Measurements from ENCODE around the gene BUD31. TPM values are rescaled to one million over a fixed set of nuclear protein-coding genes. Genes with fewer than 3 reads are reported as not detected.
A peak's percentile ranks its signal among the peaks of the same experiment; 100 is the strongest.
"Not testable (repeated sequence)": the region's sequence is repeated elsewhere in the genome, so short reads cannot be mapped to it uniquely, and the experiment has no call there.

BUD31 gene
- total RNA-seq, 4 donors from 2014 or later = 52.9 to 68.3 (median 64.8) TPM

DNA sequence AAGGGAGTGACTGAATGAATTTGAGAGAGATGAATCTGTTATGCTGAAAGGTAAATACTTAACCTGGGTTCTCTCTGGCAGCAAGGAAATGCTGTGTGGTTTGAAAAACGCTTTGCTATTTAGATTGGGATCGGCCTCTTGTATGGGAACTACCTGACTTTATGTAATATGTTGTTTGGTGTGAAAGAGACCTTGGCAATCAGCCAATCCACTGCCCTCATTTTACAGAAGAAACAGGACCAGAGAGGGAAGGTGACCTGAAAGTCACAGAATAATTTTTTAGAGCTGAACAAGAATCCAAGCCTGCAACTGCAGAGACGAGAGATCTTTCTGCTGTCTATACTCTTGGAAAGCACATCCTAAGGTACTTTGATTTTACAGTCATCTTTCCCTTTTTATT lies 1.0 kb downstream of the BUD31 start:
- ATAC-seq (ENCODE audit: low FRiP score) (no peak), DNase-seq (ENCODE audit: low spot score) (no peak)
- TF ChIP-seq, protein P1, sequence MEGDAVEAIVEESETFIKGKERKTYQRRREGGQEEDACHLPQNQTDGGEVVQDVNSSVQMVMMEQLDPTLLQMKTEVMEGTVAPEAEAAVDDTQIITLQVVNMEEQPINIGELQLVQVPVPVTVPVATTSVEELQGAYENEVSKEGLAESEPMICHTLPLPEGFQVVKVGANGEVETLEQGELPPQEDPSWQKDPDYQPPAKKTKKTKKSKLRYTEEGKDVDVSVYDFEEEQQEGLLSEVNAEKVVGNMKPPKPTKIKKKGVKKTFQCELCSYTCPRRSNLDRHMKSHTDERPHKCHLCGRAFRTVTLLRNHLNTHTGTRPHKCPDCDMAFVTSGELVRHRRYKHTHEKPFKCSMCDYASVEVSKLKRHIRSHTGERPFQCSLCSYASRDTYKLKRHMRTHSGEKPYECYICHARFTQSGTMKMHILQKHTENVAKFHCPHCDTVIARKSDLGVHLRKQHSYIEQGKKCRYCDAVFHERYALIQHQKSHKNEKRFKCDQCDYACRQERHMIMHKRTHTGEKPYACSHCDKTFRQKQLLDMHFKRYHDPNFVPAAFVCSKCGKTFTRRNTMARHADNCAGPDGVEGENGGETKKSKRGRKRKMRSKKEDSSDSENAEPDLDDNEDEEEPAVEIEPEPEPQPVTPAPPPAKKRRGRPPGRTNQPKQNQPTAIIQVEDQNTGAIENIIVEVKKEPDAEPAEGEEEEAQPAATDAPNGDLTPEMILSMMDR (IDR thresholded peaks at IDR 0.05) = no peak

DNA sequence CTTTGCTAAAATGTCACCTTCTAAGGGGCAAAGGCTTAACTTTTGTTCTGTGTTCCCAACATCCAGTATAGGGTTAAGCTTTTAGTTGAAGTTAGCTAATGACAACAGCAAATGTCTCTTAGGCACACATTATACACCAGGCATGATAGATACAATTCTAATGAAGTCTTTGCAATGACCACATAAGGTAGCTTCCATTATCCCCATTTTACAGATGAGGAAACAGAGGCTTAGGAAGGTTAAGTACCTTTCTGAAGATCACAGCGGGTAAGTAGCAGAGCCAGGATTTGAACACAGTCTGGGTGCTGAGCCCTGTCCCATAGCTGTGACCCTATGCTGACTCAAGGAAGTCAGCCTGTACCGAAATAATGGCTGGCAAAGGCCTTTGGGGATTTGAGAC lies 1.9 kb downstream of the BUD31 start:
- no peak for DNase-seq (ENCODE audit: low spot score)
- ATAC-seq (ENCODE audit: low FRiP score) = no peak
- TF ChIP-seq, protein P1 (IDR thresholded peaks at IDR 0.05) = no peak

DNA sequence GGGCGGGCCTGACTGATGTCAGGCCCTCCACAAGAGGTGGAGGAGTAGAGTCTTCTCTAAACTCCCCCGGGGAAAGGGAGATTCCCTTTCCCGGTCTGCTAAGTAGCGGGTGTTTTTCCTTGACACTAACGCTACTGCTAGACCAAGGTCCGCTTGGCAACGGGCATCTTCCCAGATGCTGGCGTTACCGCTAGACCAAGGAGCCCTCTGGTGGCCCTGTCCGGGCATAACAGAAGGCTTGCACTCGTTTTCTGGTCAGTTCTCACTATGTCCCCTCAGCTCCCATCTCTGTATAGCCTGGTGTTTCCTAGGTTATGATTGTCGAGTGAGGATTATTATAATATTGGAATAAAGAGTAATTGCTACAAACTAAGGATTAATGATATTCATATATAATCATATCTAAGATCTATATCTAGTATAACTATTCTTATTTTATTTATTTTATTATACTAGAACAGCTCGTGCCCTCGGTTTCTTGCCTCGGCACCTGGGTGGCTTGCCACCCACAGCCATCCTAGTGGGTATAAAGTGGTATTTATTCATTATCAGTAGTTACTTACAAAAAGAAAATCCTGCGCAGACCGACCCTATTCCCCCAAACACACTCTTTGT lies 6.9 kb downstream of the BUD31 start:
- peak; percentile 40 for DNase-seq (ENCODE audit: low spot score)
- ATAC-seq (ENCODE audit: low FRiP score) = not testable (repeated sequence)

DNA sequence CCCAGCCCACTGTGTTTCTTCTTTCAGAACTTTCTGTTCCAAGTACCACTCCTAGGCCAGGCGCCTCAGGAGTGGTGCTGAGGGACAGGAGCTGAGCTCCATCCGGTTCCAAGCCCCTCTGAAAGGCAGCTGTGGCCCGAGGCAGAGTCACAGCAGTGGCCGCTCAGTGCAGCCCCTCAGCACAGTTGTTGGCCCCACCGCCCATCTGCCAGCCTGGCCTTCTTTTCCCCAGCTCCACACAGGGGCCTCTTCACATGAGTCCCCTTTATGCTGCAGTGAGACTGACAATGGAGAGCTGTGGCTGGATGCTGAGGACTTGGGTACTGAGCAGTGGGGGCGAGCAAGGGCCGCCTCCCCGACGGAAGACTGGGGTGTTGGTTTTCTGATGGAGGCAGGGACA lies 9.5 kb downstream of the BUD31 start:
- no peak for DNase-seq (ENCODE audit: low spot score)
- no peak for ATAC-seq (ENCODE audit: low FRiP score)
- TF ChIP-seq, protein P1 (IDR thresholded peaks at IDR 0.05) = no peak

DNA sequence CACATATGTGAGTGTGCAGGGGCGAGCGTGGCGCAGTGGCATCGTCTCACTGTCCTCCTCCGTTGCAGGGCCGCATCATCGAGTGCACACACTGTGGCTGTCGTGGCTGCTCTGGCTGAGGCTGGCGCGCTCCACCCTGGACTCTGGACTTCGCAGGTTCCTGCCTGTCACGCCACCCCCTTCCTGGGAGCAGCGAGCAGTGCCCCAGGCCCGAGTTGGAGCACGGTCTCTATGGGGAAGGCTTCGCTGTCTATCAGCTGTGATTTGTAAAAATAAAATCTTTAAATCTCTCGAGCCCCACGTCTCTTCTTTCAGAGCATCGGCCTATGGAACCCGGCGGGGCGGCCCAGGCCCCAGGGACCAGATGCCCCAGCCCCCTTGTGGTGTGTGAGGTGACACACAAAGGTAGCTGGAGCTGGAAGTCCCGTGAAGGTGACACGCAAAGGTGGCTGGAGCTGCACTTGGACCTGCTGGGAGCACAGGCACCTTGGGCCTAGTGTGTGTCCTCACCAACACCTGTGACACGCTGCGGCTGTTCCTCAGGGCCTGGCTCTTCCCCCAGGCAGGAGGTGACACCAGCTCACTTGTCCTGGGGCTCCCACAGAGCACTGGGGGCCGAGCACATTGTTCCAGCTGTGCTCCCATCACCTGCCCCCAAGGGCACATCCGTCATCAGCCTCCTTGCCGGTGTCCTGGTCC lies 10.7 kb downstream of the BUD31 start:
- ATAC-seq (ENCODE audit: low FRiP score) = no peak
- TF ChIP-seq, protein P1 (IDR thresholded peaks at IDR 0.05) = no peak
- no peak for DNase-seq (ENCODE audit: low spot score)

DNA sequence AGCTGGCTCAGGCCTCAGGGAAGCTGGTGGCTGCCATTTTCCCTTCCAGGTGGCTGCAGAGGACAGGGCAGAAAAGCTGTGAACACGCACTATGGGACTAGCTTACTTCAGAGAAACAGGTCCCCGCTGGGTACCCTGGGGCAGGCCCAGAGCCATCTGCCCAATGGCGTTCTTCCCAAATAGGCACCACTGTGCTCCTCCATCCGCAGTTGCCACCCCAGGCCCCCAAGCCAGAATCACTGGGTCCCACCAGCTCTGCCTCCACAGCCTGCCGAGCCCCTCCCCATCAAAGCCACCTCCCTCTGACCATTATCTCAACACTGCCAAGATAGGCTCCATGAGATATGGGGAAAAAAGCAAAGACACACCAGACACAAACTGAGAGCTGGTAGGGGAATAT lies 11.4 kb downstream of the BUD31 start:
- TF ChIP-seq, protein P1 (IDR thresholded peaks at IDR 0.05) = no peak
- ATAC-seq (ENCODE audit: low FRiP score) = no peak

DNA sequence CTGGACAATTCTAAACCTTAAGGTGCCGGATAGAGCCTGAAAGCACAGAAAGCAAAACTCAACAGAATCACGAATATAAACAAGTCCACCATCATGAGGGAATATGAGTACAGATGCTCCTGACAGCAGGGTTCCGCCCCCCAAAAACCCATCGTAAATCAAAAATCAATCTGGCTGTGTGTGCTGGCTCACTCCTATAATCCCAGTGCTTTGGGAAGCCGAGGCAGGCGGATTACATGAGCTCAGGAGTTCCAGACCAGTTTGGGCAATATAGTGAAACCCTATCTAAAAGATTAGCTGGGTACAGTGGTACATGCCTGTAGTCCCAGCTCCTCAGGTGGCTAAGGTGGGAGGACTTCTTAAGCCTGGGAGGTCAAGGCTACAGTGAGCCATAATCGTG lies 12.2 kb downstream of the BUD31 start:
- TF ChIP-seq, protein P1 (IDR thresholded peaks at IDR 0.05) = no peak
- ATAC-seq (ENCODE audit: low FRiP score) (no peak), DNase-seq (ENCODE audit: low spot score) (no peak)

More for the DNA sequence above, 11.4 kb downstream of the BUD31 start:
- no peak for DNase-seq (ENCODE audit: low spot score)

Measured in omental fat pad (tissue), 4 donors.